HG03432 (cell line): ENCODE results near the gene MT1E.
"Not testable (repeated sequence)": the region's sequence is repeated elsewhere in the genome, so short reads cannot be mapped to it uniquely, and the experiment has no call there.

Source experiments
- ATAC-seq: cut with Tn5 transposase; IDR thresholded peaks from one replicate; pipeline ENCODE4 v1.9.1; 2021; ENCODE audit warnings: mild to moderate bottlenecking, moderate library complexity; ENCODE audit not compliant: unreplicated experiment

Gene MT1E

GRCh38 chr16:56669005-56669839, 43.6 kb downstream of the MT1E start, which contains the start of gene MT1H:
TSS of gene MT1H (plus strand) at chr16:56669814. CDS start at chr16:56669885, 71 bp downstream.
- no peak for ATAC-seq

GRCh38 chr16:56669840-56670619, 44.4 kb downstream of the MT1E start:
- ATAC-seq, result no peak

- no peak for ATAC-seq
Measured at GRCh38 chr16:56670620-56670934, 45.0 kb downstream of the MT1E start.

GRCh38 chr16:56671691-56672090, 46.1 kb downstream of the MT1E start:
- not testable (repeated sequence) for ATAC-seq

- not testable (repeated sequence) for ATAC-seq
Measured at GRCh38 chr16:56672171-56672570, 46.6 kb downstream of the MT1E start.

GRCh38 chr16:56672761-56673536, 47.4 kb downstream of the MT1E start:
- ATAC-seq, result no peak

GRCh38 chr16:56673921-56674320, 48.3 kb downstream of the MT1E start:
- no peak for ATAC-seq

- ATAC-seq, result not testable (repeated sequence)
Measured at GRCh38 chr16:56674570-56674969, 49.0 kb downstream of the MT1E start.

GRCh38 chr16:56675685-56676210, 50.2 kb downstream of the MT1E start:
- ATAC-seq, result no peak
